GM19395 (cell line): ENCODE measurements around the gene SPTB.
A peak's percentile ranks its signal among the peaks of the same experiment; 100 is the strongest.

Experiments used
- ATAC-seq: cut with Tn5 transposase; IDR thresholded peaks from one replicate; pipeline ENCODE4 v1.9.1; 2021; ENCODE audit warnings: mild to moderate bottlenecking, moderate library complexity; ENCODE audit not compliant: unreplicated experiment

SPTB gene

DNA sequence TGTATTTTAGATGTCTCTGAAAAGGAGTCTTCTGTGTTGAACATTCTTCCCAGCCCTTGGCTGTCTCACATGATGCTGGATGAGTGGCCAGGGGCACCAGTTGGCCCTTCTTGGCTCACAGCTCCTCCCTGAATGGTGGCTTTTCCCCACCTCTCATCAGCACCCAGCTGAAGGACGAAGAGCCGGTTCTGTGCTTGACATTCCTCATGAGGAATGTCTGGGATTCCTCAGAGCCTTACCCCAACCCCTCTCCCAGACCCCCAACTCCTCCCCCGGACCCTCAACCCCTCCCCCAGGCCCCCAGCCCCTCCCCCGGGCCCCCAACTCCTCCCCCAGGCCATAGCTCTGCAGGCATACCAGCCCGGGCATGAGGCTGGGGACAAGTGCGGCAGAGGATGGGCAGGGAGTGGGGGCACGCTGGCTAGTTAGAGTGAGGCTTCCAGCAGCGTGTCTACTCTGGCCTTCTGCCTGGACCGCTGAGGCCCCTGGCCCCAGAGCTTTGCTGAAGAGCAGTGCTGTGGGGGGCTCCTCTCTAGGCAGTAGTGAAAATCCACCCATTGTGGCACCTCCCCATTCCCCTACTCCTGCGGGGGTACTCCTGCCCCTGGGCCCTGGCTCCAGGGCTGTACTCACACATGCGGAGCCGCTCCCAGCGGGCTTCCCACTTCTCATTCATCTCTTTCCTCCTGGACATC is 111.2 kb downstream of the SPTB start:
- no peak for ATAC-seq

DNA sequence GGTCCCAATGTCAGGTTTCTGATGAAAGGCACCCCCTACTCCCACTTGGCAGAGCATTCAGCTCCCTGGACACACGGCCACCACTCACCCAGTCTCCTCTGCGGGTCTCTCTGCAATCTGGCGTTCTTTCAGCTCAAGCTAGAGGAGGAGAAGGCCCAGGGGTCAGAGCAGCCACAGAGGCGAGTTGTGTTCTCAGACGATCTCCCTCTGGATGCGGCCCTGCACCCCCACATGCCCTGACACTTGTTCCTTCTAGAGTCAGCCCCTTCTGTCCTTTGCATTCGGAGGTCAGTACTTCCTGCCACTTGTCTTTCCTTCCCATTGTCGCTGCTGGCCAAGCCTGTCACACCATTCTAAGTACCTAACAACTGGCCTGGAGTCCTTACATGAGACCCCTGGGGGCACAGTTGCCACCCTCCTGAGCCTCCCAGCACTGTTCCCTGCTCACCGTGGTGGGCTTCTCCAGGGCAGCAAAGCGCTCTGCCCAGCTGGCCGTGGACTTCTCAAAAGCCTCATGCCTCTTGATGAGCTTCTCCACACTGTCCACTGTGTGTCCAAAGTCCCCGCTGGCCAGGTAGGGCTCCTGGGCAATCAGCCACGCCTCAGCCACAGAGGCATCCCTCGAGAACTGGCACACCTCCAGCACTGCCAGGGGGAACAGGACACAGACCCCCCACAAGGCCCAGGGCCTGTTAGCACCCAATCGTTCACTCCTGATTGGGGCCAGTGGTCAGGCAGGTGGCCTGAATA is 112.3 kb downstream of the SPTB start:
- ATAC-seq: no peak

DNA sequence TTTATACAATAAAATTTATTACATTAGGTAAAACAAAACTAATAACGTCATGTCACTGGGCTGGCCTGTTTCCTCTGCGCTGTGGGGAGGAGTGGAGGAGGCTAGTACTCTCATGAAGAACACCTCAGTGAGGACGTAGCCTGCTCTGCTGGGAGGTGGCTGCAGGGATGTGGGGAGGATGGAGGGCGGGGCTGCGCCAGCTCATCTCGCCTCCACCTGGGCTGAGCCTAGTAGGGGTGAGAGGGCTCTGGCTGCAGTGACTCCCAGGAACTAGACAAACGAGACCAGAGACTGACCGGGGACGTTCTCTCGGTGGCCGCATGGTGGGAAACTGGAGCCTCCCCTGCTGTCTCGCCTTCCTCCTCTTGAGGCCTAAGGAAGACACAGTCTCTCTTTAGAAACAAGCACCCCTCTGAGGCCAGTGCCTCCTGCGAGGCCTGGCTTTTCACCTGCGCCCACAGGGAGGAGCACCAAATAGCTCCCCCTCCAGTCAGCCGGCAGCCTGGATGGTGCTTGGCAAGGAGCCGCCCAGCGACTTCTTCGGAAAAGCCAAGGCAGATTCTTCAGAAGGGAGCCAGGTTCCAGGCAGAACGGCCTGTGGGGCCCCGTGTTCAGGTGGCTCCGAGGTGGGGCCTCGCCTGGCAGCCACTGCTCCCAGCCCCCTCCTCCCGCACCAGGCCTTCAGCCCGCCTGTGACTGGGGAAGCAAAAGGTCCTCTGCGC is 113.1 kb downstream of the SPTB start:
- ATAC-seq: no peak

DNA sequence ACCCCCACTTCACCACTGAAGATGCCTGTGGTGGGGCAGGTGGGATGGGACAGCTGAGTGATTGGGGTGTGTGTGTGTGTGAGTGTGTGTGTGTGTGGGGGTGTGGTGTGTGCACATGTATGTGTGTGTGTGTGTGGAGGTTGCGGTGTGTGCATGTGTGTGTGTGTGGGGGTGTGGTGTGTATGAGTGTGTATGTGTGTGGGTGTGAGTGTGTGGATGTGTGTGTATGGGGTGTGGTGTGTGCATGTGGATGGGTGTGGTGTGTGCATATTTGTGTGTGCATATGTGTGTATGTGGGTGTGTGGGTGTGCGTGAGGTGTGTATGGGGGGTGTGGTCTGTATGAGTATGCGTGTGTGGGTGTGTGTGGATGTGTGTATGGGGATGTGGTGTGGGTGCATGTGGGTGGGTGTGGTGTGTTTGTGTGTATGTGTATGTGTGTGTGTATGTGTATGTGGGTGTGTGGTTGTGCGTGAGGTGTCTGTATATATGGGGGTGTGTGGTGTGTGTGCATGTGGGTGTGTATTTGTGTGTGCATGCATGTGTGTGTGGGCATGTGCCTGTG is 113.9 kb downstream of the SPTB start:
- ATAC-seq: no peak

DNA sequence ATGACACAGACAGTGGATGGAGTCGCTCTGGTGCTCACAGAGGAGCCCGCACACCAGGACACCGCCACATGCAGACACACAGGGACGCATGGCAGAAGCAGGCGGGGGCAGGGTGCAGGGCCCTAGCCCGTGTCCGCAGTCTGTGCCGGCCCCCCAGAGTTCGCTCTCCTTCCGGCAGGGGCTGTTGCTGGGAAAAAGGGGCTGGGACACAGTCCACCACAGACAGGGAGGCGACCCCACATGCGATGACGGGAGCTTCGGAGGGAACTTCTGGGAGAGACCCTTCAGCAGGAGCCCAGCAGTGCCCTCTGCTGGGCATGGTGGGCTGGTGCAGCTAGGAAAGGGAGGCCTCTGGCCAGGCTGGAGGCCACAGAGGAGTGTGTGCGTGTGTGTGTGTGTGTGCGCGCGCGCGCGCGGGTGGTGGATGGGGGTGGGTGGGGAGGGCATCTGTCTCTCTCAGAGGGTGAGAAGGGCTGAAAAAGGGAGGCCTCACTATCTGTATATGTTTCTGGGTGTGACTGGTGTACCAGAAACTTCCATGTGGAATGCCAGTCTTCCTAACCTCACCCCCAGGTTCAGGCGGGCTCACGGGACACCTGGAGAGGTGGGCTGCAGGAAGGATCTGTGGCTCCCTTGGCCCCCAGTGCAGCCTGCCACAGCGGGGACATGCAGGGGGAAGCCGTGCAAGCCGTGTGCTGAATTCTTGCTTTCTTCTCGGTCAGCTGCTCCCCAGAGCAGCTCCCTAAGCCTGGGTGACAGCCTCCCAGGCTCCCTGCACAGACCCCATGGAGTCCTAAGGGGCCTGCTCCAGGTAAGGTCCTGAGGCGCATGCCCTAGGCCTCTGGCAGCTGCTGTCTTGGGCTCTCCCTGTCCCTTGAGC is 114.8 kb downstream of the SPTB start:
- ATAC-seq: peak; percentile 75

DNA sequence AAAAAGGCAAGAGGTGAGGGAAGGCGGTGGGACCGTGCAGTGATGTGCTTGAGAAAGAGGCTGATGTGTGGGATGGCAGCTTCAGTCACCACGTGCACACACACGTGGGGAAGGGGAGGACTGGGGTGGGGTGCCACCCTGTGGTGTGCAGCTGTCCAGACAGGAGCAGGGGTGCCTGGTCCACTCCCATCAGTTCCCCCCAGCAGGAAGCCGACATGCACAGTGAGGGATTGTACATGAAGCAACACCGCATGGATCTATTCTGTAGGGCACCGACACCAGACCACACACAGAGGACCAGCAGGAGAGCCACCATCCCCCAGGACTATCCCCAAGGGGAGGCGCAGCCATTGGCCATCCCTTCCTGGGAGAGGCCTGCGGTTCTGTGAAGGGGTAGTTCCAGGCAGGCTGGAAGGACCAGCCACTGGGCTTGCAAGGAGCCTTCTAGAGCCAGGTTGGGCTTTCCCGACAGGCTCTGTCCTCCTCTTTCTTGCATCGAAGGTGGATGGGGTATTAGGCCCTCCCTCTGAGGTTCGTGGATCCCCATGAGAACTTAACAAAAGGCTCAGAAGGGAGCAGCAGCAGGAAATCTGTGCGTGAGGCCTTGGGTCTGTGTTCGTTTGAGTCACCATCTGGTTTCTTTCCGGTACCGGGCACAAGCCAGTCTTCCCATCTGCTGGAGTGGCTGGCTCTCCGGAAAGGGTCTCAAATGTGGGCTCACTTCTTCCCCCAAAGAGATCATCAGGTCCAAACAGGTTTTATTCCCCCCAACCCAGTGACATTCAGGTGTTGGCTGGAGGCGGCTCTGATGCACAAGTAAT is 115.7 kb downstream of the SPTB start:
- ATAC-seq: no peak

DNA sequence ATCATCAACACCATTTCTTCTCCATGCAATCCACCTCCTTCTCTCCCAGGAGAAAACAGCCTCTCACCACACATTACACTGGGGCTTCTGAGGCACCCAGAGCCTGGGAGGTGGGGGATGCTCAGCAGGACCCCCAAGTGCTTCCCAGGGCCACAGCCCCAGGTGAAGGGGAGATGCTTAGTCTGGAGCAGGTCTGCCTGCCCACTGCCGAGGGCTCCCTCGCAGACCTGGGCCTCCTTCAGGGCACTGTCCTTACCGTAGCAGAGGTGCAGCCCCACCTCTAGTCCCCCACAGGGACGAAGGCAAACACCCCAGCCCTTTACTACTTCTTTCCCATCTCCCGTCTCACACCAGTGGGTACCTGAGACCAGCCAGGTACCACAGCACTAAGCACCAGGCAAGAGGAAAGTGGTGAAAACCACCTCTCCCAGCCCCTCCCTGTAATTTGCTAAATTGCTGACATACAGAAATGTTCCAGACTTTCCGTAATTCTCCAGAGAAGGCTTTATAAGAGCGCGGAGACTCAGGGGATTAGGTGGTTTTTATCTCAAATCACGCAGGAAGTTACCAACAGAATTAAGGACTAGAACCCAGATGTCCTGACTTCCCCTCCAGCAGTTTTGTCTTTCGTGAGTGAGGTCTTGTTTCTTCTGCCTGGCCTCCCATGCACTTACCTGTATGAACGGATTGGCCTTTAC is 116.5 kb downstream of the SPTB start:
- ATAC-seq: no peak

DNA sequence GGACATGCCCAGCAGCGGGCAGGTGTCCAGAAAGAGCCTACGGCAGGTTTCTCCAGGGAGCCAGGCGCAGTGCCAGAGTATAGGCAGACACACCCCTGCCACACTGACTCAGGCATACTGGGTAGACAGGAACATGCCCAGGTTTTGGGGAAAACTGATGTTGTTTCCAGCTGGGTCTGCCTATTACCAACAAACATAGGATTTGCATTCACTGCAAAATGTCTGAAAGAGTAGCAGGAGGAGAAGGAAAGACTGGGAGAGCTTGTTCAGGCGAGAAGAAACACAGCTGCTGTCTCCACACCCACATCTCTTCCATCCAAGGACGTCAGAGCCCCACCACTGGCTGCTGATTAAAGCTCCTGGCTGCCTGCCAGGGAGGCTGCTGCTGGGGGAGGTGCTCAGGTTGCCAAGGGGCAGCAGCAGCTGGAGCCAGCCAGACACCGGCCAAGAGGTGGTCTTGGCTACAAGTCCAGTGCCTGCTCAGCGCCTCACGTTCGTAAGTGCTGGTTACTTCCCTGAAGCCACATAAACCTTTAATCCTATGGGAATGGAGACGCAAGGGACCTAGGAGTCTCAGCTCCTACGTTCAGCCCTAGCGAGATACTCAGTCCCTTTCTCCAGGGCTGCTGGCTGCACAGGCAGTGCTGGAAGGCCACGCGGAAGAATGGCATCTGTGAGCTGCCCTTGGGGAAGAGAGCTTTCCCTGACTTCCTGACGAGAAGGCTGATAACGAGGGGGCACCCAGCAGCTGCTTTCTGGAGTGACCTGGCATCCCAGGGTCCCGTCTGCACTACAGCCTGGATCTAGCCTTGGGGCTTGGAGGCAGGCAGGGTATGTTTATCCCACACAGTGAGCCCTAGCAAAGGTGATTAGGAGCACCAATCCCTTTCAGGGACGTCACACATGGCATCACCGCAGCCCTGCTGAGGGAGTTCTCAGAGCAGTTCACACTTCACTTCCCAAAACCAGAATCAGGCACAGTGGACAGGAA is 117.4 kb downstream of the SPTB start:
- no peak for ATAC-seq

DNA sequence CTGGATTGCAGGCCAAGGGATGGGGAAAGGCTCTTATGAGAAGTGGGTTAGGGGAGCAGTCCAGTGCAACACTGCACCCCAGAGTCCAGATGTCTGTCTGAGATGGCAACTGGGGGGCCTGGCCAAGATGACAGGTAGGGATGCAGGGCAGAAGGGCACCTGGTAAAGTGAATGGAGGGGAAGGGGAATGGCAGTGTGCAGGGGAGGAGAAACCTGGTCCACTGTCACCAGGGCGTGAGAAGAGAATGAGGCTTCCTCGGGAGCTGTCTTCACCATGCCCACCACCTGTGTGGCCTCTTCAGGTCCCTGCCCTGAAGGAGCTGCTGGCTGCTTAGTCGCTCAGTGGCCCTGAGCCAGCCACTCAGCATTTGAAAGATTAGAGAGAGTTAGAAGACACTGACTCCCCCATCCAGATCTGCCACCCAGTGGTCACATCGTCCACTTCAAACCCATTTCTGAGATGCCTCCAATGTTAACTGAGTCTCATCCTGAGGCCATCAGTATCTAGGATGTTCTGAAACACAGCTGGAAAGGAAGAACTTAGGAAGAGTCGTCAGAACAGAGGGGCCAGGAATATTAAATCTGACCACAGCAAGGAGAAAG is 118.2 kb downstream of the SPTB start:
- no peak for ATAC-seq

DNA sequence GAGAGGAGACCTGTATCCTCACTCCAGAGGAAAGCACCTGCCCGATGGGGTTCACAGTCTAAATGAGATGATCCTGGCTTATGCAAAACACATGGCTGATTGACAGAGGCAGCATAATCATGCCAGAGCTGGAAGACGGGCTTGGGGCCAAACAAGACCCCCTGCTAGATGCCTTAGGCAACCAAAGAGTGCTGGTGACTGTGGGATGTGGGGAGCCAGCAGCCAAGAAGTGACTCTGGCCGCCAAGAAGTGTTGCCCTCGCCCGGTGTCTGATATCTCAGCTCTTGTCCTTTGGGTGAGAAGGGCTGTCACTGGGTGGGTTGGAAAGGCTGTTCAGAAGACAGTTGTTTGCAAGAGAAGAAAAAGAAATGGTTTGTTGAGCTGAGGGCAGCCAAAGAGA is 118.8 kb downstream of the SPTB start:
- ATAC-seq: no peak

DNA sequence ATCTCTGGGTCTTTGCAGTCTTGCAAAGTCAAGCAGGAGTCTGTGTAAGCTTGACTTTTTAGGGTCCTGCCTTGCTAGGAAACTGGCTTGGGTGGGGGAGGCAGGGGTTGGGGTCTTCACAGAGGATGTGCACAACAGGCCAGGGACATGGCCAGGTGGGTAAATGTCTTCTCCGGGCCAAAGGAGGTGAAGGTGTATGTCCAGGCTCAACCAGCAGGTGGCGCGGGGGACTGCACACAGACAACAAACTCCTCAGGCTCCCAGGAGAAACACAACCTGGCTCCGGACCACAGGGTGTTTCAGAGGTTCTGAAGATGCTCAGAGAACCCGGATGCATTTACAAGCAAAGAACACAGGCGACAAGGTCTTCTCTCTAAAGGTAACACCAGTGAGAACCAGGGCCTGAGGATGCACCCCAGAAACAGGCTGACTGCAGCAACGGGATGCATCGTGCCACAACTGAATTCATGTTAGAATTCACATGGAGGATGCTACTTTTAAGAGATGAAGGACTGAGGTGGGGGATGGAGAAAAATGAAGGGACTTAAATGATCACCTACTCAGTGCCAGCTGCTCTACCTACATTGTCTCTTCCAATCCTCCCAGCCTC is 119.5 kb downstream of the SPTB start:
- no peak for ATAC-seq

DNA sequence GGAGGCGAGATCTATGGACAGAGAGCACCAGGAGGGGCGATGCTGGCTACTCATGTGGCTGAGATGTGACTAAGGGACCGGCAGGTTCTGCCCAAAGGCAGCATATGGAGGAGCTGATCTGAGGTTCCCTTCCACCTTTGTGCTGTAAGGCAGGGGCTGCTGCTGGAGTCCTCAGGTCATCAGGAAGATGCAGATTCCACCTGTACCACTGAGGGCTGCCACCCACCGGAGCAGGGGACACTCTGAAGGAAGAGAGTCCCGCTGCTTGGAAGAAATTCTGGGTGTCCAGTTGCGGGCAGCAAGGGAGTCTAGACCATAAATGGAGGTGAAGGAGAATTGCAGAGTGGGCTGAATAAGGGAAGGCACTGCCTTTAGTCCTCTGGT is 120.2 kb downstream of the SPTB start:
- ATAC-seq: no peak

DNA sequence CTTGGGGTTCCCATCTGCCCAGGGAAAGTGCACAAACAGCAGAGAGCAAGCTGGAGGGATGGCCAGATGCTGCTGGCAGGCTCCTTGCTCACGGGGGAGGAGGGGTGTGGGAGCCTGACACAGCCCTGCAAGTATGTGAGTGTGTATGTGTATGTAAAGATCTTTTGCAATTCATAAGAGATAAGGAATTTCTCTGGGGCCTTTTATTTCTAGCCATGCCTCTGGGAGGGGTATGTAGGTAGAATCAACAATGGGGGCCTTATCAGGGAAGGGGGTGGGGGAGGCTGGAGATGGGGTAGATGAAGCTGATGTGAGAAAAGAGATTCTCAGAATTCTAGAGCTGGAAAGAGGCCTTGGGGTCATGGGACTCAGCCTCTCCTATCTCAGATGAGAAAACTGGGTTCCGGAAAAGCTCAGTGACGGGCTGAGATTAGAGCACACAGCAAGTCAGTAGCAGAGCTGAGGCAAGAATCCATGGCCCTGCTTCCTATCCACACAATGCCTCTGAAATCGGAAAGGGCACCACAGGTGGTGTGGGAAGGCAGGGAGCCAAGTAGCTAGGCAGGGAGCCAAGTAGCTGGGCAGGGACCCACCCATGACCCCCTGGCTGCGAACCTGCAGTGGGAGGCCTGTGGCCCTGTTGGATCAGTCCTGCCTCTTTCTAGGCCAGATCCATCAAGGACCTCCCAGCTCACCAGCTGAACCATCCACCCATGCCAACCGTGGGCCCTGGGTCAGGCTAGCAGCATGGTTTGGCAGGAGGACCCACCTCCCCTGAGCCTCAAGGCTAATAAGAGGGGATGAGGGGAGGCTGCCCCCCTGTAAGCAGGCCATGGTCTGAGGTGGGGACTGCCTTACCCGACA is 120.8 kb downstream of the SPTB start:
- no peak for ATAC-seq

DNA sequence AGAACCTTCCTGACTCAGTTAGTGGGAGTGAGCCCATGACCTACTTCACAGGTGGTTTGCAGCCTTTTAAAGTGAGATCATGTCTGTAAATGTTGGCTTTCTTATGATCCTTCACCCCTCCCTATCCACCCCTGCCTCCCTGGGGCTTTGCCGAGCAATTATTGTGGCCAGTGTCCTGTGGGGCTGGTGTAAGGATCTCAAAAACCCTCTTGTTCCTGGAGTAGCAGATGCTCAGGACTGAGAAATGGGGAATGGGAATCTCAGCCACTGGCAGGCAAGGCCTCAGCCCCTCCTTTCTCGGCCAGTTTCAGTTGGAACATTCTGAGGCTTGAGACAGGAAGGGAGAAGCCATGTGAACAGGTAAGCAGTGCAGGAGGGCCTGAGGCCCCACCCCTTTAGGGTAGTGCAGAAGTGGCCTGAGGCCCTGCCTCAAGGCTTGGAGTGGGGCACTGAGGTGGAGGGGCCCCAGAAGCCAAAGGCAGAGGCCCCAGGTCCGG is 121.6 kb downstream of the SPTB start:
- no peak for ATAC-seq

DNA sequence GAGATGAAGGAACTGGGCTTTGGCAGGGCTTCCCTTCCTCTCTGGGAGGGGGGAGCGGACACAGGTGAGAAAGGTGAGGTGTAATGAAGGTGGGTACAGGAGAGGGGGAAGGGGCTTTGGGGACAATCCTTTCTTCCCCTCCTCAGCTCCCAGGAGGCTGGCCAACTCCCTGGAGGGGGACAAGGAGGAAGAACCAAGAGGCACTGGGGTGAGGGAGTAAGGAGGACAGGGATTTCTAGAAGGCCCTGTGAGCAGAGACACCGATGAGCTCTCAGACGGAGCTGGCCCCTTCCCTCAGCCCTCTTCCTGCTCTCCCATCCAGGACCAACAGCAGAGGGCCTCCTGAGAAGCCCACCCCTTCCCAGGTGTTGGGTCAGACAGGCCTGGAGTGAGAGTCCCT is 122.1 kb downstream of the SPTB start:
- no peak for ATAC-seq

DNA sequence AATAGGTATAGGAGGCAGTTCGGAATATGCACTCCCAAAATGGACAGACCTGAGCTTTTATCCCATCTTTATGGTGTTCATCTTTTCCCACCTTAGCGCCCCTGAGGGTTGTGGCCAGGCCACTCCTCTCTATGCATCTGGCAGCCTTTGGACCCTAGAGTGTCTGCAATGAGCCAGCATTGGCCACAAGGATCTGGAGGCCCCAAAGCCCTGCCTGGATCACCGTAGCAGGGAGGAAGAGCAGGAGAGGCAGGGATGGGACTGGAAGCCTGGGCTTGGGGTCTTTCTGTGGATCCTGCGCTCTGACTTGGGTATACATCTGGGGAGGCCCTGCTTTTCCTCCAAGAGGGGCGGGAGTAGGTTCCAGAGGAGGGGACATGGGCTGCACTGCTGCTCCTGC is 123.0 kb downstream of the SPTB start:
- ATAC-seq: no peak
